MM.1S (cell line): ENCODE measurements around the gene POLR2C.

Experiments used
- DNase-seq: peaks from one replicate; pipeline ENCODE4 v3.0.0-alpha.2; 2015
- H2AFZ ChIP-seq: fragments of 300-600 bp; sonication (generic); 2 replicates; pipeline ENCODE4 v1.6.0; 2016; ENCODE audit warnings: antibody characterized with exemption, low read length
- H3F3A ChIP-seq: fragments of 300-600 bp; sonication (generic); 2 replicates; pipeline ENCODE4 v1.6.1; 2016; ENCODE audit warnings: mild to moderate bottlenecking, antibody characterized with exemption, low read length, moderate library complexity, mixed read lengths; ENCODE audit not compliant: insufficient read depth
- H3K27ac ChIP-seq: fragments of 300-600 bp; sonication (generic); 2 replicates; pipeline ENCODE4 v1.5.1; 2016; ENCODE audit warnings: mild to moderate bottlenecking, low read length
- H3K27me3 ChIP-seq: fragments of 300-600 bp; sonication (generic); replicated peaks from 2 replicates; pipeline ENCODE4 v1.6.0; 2016; ENCODE audit warnings: low read length; ENCODE audit not compliant: insufficient read depth
- H3K36me3 ChIP-seq: fragments of 300-600 bp; sonication (generic); replicated peaks from 2 replicates; pipeline ENCODE4 v1.6.1; 2016; ENCODE audit warnings: mild to moderate bottlenecking, low read length, mixed read lengths; ENCODE audit not compliant: insufficient read depth
- H3K4me1 ChIP-seq: fragments of 300-600 bp; sonication (generic); 2 replicates; pipeline ENCODE4 v1.6.1; 2016; ENCODE audit warnings: low read length, mixed read lengths
- H3K4me2 ChIP-seq: fragments of 300-600 bp; sonication (generic); 2 replicates; pipeline ENCODE4 v1.6.0; 2016; ENCODE audit warnings: low read depth, low read length
- H3K4me3 ChIP-seq: fragments of 300-600 bp; sonication (generic); 2 replicates; pipeline ENCODE4 v1.5.1; 2016; ENCODE audit warnings: low read length, mixed read lengths
- H3K79me2 ChIP-seq: fragments of 300-600 bp; sonication (generic); 2 replicates; pipeline ENCODE4 v1.6.1; 2016; ENCODE audit warnings: mixed run types, low read length, mixed read lengths
- H3K9ac ChIP-seq: fragments of 300-600 bp; sonication (generic); 2 replicates; pipeline ENCODE4 v1.6.1; 2016; ENCODE audit warnings: low read length, mixed read lengths
- H3K9me2 ChIP-seq: fragments of 300-600 bp; sonication (generic); replicated peaks from 2 replicates; pipeline ENCODE4 v1.6.1; 2016; ENCODE audit warnings: mild to moderate bottlenecking, low read length, mixed read lengths; ENCODE audit not compliant: insufficient read depth
- H3K9me3 ChIP-seq: fragments of 300-600 bp; sonication (generic); replicated peaks from 2 replicates; pipeline ENCODE4 v1.6.1; 2016; ENCODE audit warnings: mild to moderate bottlenecking, low read length, mixed read lengths; ENCODE audit not compliant: insufficient read depth
- H4K20me1 ChIP-seq: fragments of 300-600 bp; sonication (generic); 2 replicates; pipeline ENCODE4 v1.6.1; 2016; ENCODE audit warnings: mild to moderate bottlenecking, low read length, moderate library complexity, mixed read lengths; ENCODE audit not compliant: insufficient read depth
- EZH2 ChIP-seq: fragments of 300-600 bp; sonication (generic); optimal IDR thresholded peaks from 2 replicates; pipeline ENCODE3; 2017; ENCODE audit warnings: low read depth, mild to moderate bottlenecking, antibody characterized with exemption, low read length, mixed read lengths
- EZH2phosphoT487 ChIP-seq: fragments of 300-600 bp; sonication (generic); IDR thresholded peaks from 2 replicates; pipeline ENCODE4 v1.6.1; 2018; ENCODE audit warnings: antibody characterized with exemption, low read length
- TF ChIP-seq, protein P1 (sequence below): fragments of 300-600 bp; sonication (generic); IDR thresholded peaks from 2 replicates; pipeline ENCODE4 v1.5.1; 2016; ENCODE audit warnings: antibody characterized with exemption, low read length, mixed read lengths

Gene POLR2C

GRCh38 chr16:57479205-57479975 lies 16.9 kb downstream of the POLR2C start:
- DNase-seq: no peak
- H3K27me3 ChIP-seq: 0 out of 2 replicates have a peak, but pooled peaks cover 3% of the 10 kb centered on the region
- TF ChIP-seq EZH2 (no peak), EZH2phosphoT487 (no peak)
- no peak overlapping the region for H3K9ac ChIP-seq
- no peaks in the 10 kb centered on the region for H3K9me3 ChIP-seq
- no peaks in the 10 kb centered on the region for H3K9me2 ChIP-seq
- H3K4me2 ChIP-seq: no peak overlapping the region
- H3K79me2 ChIP-seq: no peaks in the 10 kb centered on the region
- peaks cover 9% of the 10 kb centered on the region; the same call in 1 of the 2 replicates for H3K4me1 ChIP-seq
- no peaks in the 10 kb centered on the region for H4K20me1 ChIP-seq
- no peak overlapping the region for H3K4me3 ChIP-seq
- H3K27ac ChIP-seq: no peak overlapping the region
- H3K36me3 ChIP-seq: no peaks in the 10 kb centered on the region
- no peak overlapping the region for H2AFZ ChIP-seq
- no peaks in the 10 kb centered on the region for H3F3A ChIP-seq

GRCh38 chr16:57479976-57480753 lies 17.7 kb downstream of the POLR2C start:
- Histone ChIP-seq H3K9ac (no peak overlapping the region), H3K4me2 (no peak overlapping the region), H3K79me2 (no peaks in the 10 kb centered on the region), H3K36me3 (no peaks in the 10 kb centered on the region), H3K27ac (no peak overlapping the region), H3K4me1 (peaks cover 9% of the 10 kb centered on the region; the same call in 1 of the 2 replicates), H2AFZ (no peak overlapping the region), H3K9me3 (no peaks in the 10 kb centered on the region), H3K9me2 (no peaks in the 10 kb centered on the region), H4K20me1 (no peaks in the 10 kb centered on the region), H3F3A (no peaks in the 10 kb centered on the region), H3K4me3 (no peak overlapping the region), H3K27me3 (0 out of 2 replicates have a peak, but pooled peaks cover 3% of the 10 kb centered on the region)
- no peak for DNase-seq
- TF ChIP-seq, protein P1, sequence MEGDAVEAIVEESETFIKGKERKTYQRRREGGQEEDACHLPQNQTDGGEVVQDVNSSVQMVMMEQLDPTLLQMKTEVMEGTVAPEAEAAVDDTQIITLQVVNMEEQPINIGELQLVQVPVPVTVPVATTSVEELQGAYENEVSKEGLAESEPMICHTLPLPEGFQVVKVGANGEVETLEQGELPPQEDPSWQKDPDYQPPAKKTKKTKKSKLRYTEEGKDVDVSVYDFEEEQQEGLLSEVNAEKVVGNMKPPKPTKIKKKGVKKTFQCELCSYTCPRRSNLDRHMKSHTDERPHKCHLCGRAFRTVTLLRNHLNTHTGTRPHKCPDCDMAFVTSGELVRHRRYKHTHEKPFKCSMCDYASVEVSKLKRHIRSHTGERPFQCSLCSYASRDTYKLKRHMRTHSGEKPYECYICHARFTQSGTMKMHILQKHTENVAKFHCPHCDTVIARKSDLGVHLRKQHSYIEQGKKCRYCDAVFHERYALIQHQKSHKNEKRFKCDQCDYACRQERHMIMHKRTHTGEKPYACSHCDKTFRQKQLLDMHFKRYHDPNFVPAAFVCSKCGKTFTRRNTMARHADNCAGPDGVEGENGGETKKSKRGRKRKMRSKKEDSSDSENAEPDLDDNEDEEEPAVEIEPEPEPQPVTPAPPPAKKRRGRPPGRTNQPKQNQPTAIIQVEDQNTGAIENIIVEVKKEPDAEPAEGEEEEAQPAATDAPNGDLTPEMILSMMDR: no peak
- TF ChIP-seq EZH2 (no peak), EZH2phosphoT487 (no peak)

GRCh38 chr16:57480754-57481230 lies 18.3 kb downstream of the POLR2C start:
- H3K36me3 ChIP-seq: no peaks in the 10 kb centered on the region
- H2AFZ ChIP-seq: no peak overlapping the region
- H3K27ac ChIP-seq: no peak overlapping the region
- no peaks in the 10 kb centered on the region for H3K9me3 ChIP-seq
- H3K4me3 ChIP-seq: no peak overlapping the region
- TF ChIP-seq, protein P1: no peak
- no peak for TF ChIP-seq EZH2phosphoT487
- TF ChIP-seq EZH2: no peak
- no peaks in the 10 kb centered on the region for H3K79me2 ChIP-seq
- no peaks in the 10 kb centered on the region for H4K20me1 ChIP-seq
- H3F3A ChIP-seq: no peaks in the 10 kb centered on the region
- DNase-seq: no peak
- no peak overlapping the region for H3K4me2 ChIP-seq
- peaks cover 9% of the 10 kb centered on the region; the same call in 1 of the 2 replicates for H3K4me1 ChIP-seq
- no peak overlapping the region for H3K9ac ChIP-seq
- H3K9me2 ChIP-seq: no peaks in the 10 kb centered on the region
- H3K27me3 ChIP-seq: 0 out of 2 replicates have a peak, but pooled peaks cover 3% of the 10 kb centered on the region
